SK-N-SH treated with all-trans-retinoic acid at 6 μM for 48 hours (cell line): ENCODE data around the gene LCE7A.

Experiments
- ATAC-seq: fragments of 200-7000 bp; cut with Tn5 transposase; 3 replicates; pipeline ENCODE4 v1.9.1; 2020; ENCODE audit warnings: mild to moderate bottlenecking, moderate library complexity
- ARNTL ChIP-seq: fragments of 450-650 bp; formaldehyde crosslinking; IDR thresholded peaks from 2 replicates; pipeline ENCODE4 v1.5.0; 2020; ENCODE audit warnings: low read depth, mild to moderate bottlenecking, moderate library complexity, borderline replicate concordance
- BACH2 ChIP-seq: fragments of 250-450 bp; sonication (Bioruptor Pico); IDR thresholded peaks from 2 replicates; pipeline ENCODE4 v1.9.0; 2021; ENCODE audit warnings: mild to moderate bottlenecking, borderline replicate concordance
- CREB5 ChIP-seq: fragments of 250-450 bp; sonication (Bioruptor Pico); IDR thresholded peaks from 2 replicates; pipeline ENCODE4 v1.5.1; 2020; ENCODE audit warnings: low read depth, mild to moderate bottlenecking, moderate library complexity
- ESRRG ChIP-seq: fragments of 250-450 bp; sonication (Bioruptor Pico); IDR thresholded peaks from 2 replicates; pipeline ENCODE4 v1.6.1; 2021; ENCODE audit warnings: mild to moderate bottlenecking
- GLIS3 ChIP-seq: fragments of 250-450 bp; sonication (Bioruptor Pico); IDR thresholded peaks from 2 replicates; pipeline ENCODE4 v1.5.0; 2020; ENCODE audit warnings: mild to moderate bottlenecking, moderate library complexity
- ISL1 ChIP-seq: fragments of 250-450 bp; sonication (Bioruptor Pico); IDR thresholded peaks from 2 replicates; pipeline ENCODE4 v2.1.2; 2022; ENCODE audit warnings: mild to moderate bottlenecking, moderate library complexity
- OSR1 ChIP-seq: fragments of 250-450 bp; sonication (Bioruptor Pico); IDR thresholded peaks from 2 replicates; pipeline ENCODE4 v1.8.0; 2022; ENCODE audit warnings: moderate library complexity, mild to moderate bottlenecking, inconsistent platforms
- POU6F1 ChIP-seq: fragments of 250-450 bp; sonication (Bioruptor Pico); IDR thresholded peaks from 2 replicates; pipeline ENCODE4 v1.8.0; 2021; ENCODE audit warnings: low read depth, mild to moderate bottlenecking, moderate library complexity, borderline replicate concordance
- PPARA ChIP-seq: fragments of 250-450 bp; sonication (Bioruptor Pico); IDR thresholded peaks from 2 replicates; pipeline ENCODE4 v1.5.0; 2020; ENCODE audit warnings: mild to moderate bottlenecking, borderline replicate concordance
- RARB ChIP-seq: fragments of 250-450 bp; sonication (Bioruptor Pico); IDR thresholded peaks from 2 replicates; pipeline ENCODE4 v1.8.0; 2021; ENCODE audit warnings: mild to moderate bottlenecking, moderate library complexity
- SNAI2 ChIP-seq: fragments of 250-450 bp; sonication (Bioruptor Pico); IDR thresholded peaks from 2 replicates; pipeline ENCODE4 v1.5.0; 2020; ENCODE audit warnings: mild to moderate bottlenecking, moderate library complexity
- TCF4 ChIP-seq: fragments of 250-450 bp; sonication (Bioruptor Pico); IDR thresholded peaks from 2 replicates; pipeline ENCODE4 v1.8.0; 2021; ENCODE audit warnings: mild to moderate bottlenecking, moderate library complexity, borderline replicate concordance
- TOX ChIP-seq: fragments of 250-450 bp; sonication (Bioruptor Pico); IDR thresholded peaks from 2 replicates; pipeline ENCODE4 v1.8.0; 2021; ENCODE audit warnings: mild to moderate bottlenecking, moderate library complexity, borderline replicate concordance
- TSHZ2 ChIP-seq: fragments of 250-450 bp; sonication (Bioruptor Pico); IDR thresholded peaks from 2 replicates; pipeline ENCODE4 v1.5.0; 2020; ENCODE audit warnings: mild to moderate bottlenecking, moderate library complexity
- ZFP3 ChIP-seq: fragments of 250-450 bp; sonication (Bioruptor Pico); IDR thresholded peaks from 2 replicates; pipeline ENCODE4 v1.5.0; 2020; ENCODE audit warnings: mild to moderate bottlenecking, moderate library complexity
- ZFP30 ChIP-seq: fragments of 450-650 bp; formaldehyde crosslinking; IDR thresholded peaks from 2 replicates; pipeline ENCODE4 v1.5.0; 2022; ENCODE audit warnings: mild to moderate bottlenecking, moderate library complexity
- ZNF565 ChIP-seq: fragments of 450-650 bp; formaldehyde crosslinking; conservative IDR thresholded peaks from 2 replicates; pipeline ENCODE4 v1.5.0; 2020; ENCODE audit warnings: low read depth, mild to moderate bottlenecking, moderate library complexity
- ZNF70 ChIP-seq: fragments of 450-650 bp; formaldehyde crosslinking; IDR thresholded peaks from 2 replicates; pipeline ENCODE4 v1.5.0; 2020; ENCODE audit warnings: mild to moderate bottlenecking, moderate library complexity
- ZNF8 ChIP-seq: fragments of 450-650 bp; formaldehyde crosslinking; IDR thresholded peaks from 2 replicates; pipeline ENCODE4 v1.5.0; 2020; ENCODE audit warnings: mild to moderate bottlenecking, moderate library complexity
- TF ChIP-seq, protein P1 (sequence below): fragments of 250-450 bp; sonication (Bioruptor Pico); IDR thresholded peaks from 2 replicates; pipeline ENCODE4 v1.8.0; 2020; ENCODE audit warnings: mild to moderate bottlenecking, moderate library complexity, borderline replicate concordance

LCE7A gene

GRCh38 chr1:152878042-152878441 is 18.2 kb downstream of the LCE7A start, which contains the start of gene SMCP (continued):
- TF ChIP-seq TSHZ2 (CRISPR knock-in tag) (no peak), TOX (CRISPR knock-in tag) (no peak), ZFP30 (no peak), ZNF8 (no peak), ARNTL (CRISPR knock-in tag) (no peak), CREB5 (CRISPR knock-in tag) (no peak), RARB (no peak)

- ATAC-seq: no peak
- TF ChIP-seq CREB5 (CRISPR knock-in tag) (no peak), POU6F1 (no peak), ISL1 (CRISPR knock-in tag) (no peak), BACH2 (CRISPR knock-in tag) (no peak), SNAI2 (CRISPR knock-in tag) (no peak), ZNF565 (CRISPR knock-in tag) (no peak), TCF4 (CRISPR knock-in tag) (no peak), OSR1 (CRISPR knock-in tag) (no peak)
Observed at GRCh38 chr1:152879559-152880198, 19.9 kb downstream of the LCE7A start.

DNA sequence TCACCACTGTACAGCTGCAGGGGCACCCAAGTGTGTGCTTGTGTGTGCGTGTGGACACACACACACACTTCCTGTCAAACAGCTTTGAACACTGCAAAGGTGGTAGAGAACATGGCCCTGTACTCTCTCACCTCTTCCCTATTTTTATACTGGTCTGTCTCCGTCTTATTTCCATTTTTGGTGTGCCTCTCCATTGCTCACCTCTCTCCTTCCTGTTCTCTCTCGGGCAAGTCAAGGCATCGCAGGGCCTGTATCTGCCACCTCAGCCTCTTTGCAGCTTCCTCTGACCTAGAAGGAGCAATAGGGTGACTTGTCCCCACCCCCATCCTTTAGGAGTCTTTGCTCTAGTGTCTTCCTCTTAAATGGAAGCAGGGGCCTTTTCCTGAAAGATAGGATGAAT is 20.5 kb downstream of the LCE7A start:
- no peak for ATAC-seq
- TF ChIP-seq OSR1 (CRISPR knock-in tag): no peak

DNA sequence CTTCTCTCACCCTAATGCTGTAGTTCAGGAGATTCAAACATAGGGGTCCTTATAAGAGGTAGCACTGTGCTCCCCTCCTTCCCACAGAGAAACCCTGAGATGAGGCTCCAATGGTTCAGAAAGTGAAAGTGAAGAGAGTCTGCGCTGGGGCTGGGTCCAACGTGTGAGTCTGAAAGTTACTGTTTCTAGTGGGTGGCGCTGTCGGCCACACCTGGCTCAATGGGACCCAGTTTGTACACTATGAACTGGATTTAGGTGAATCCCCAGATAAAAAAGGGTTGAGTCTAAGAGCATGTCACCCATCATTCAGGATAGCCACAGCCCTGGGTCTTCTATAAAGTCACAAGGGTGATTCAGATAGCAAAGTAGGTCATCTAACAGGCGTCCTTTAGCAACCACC is 21.1 kb downstream of the LCE7A start:
- no peak; the same call in 2 of the 3 replicates for ATAC-seq
- TF ChIP-seq RARB (no peak), BACH2 (CRISPR knock-in tag) (no peak), PPARA (no peak), ARNTL (CRISPR knock-in tag) (no peak), GLIS3 (CRISPR knock-in tag) (no peak), TSHZ2 (CRISPR knock-in tag) (no peak), OSR1 (CRISPR knock-in tag) (no peak), TCF4 (CRISPR knock-in tag) (no peak), ESRRG (no peak), ZFP3 (CRISPR knock-in tag) (no peak), ZNF565 (CRISPR knock-in tag) (no peak), ZNF70 (CRISPR knock-in tag) (no peak), ISL1 (CRISPR knock-in tag) (no peak), ZNF8 (no peak), SNAI2 (CRISPR knock-in tag) (no peak)
- TF ChIP-seq, protein P1, sequence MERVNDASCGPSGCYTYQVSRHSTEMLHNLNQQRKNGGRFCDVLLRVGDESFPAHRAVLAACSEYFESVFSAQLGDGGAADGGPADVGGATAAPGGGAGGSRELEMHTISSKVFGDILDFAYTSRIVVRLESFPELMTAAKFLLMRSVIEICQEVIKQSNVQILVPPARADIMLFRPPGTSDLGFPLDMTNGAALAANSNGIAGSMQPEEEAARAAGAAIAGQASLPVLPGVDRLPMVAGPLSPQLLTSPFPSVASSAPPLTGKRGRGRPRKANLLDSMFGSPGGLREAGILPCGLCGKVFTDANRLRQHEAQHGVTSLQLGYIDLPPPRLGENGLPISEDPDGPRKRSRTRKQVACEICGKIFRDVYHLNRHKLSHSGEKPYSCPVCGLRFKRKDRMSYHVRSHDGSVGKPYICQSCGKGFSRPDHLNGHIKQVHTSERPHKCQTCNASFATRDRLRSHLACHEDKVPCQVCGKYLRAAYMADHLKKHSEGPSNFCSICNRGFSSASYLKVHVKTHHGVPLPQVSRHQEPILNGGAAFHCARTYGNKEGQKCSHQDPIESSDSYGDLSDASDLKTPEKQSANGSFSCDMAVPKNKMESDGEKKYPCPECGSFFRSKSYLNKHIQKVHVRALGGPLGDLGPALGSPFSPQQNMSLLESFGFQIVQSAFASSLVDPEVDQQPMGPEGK (CRISPR knock-in tag): no peak
